K562 (cell line): ENCODE data around the gene CFAP92. TPM values are rescaled to one million over a fixed set of nuclear protein-coding genes. Genes with fewer than 3 reads are reported as not detected.

Experiments used
- ATAC-seq: fragments of 200-7000 bp; cut with Tn5 transposase; 3 replicates; pipeline ENCODE4 v1.9.1; 2020; ENCODE audit warnings: moderate library complexity
- BruUV-seq: library from RNA; stranded (reverse); fragments of 400-500 nt; replicated peaks from 2 replicates; lab custom pipeline; 2021; lab: Mats Ljungman, UMichigan
- CTCF ChIA-PET: fragments of 300-600 bp; formaldehyde crosslinking; extraction: SDS; loops from one replicate; lab custom pipeline; 2021; ENCODE audit warnings: low intra/inter-chr PET ratio; lab: Yijun Ruan, JAX
- POLR2A ChIA-PET: fragments of 300-600, 350-650 bp; sonication (Branson Sonifier 250); formaldehyde crosslinking; extraction: SDS; loops from one replicate; lab custom pipeline; 2021; ENCODE audit warnings: antibody characterized with exemption, inconsistent platforms; lab: Yijun Ruan, JAX
- DNase-seq, 4 experiments: peaks; one replicate each; pipeline versions ENCODE4 v3.0.0 to v3.0.0-alpha.2; 2011 to 2018; ENCODE audit warnings: low spot score in 3 of 4, mixed read lengths in 3 of 4; ENCODE audit errors: extremely low read depth in 1 of 4
- FAIRE-seq: peaks from 2 replicates; lab custom pipeline; 2011; peaks lifted over from hg19 to GRCh38; lab: Jason Lieb, UNC
- H2AFZ ChIP-seq: 2 replicates; pipeline ENCODE4 v1.6.0; 2011; ENCODE audit warnings: low read depth, low read length, control low read depth, inconsistent platforms
- H3K27ac ChIP-seq: fragments of 200-600 bp; 3 replicates; pipeline ENCODE4 v1.8.0; 2011; ENCODE audit warnings: low read depth, mild to moderate bottlenecking, control low read depth, inconsistent platforms, low read length, moderate library complexity, mixed read lengths; ENCODE audit errors: extremely low read depth
- H3K27me3 ChIP-seq, 2 experiments: fragments of 300-600 bp in 1 of 2; 2 replicates in 1 of 2; 3 replicates in 1 of 2; pipeline versions ENCODE4 v1.6.0 to v1.8.0; 2011; ENCODE audit warnings: inconsistent platforms in 2 of 2, low read length in 2 of 2, mild to moderate bottlenecking in 1 of 2, mixed read lengths in 1 of 2, moderate library complexity in 1 of 2; ENCODE audit not compliant: control insufficient read depth in 2 of 2, insufficient read depth in 2 of 2
- H3K36me3 ChIP-seq: fragments of 300-600 bp; 3 replicates; pipeline ENCODE4 v1.8.0; 2011; ENCODE audit warnings: mild to moderate bottlenecking, low read length, inconsistent platforms; ENCODE audit not compliant: control insufficient read depth, insufficient read depth
- H3K4me1 ChIP-seq, 2 experiments: fragments of 200-600 bp in 1 of 2; replicated peaks in 1 of 2; 2 replicates in 1 of 2; 3 replicates in 1 of 2; pipeline versions ENCODE4 v1.5.1 to v1.8.0; 2011; ENCODE audit warnings: inconsistent platforms in 2 of 2, low read length in 2 of 2, mild to moderate bottlenecking in 1 of 2, mixed read lengths in 1 of 2, moderate library complexity in 1 of 2; ENCODE audit not compliant: control insufficient read depth in 2 of 2, insufficient read depth in 2 of 2
- H3K4me2 ChIP-seq: 2 replicates; pipeline ENCODE4 v1.6.1; 2011; ENCODE audit warnings: low read length, control low read depth, inconsistent platforms, mixed read lengths; ENCODE audit not compliant: insufficient read depth
- H3K4me3 ChIP-seq: fragments of 200-600 bp; sonication (generic), shearing (Covaris generic); 2 replicates; pipeline ENCODE4 v1.5.1; 2016; ENCODE audit warnings: control low read depth, inconsistent platforms
- H3K79me2 ChIP-seq: fragments of 200-600 bp; 3 replicates; pipeline ENCODE4 v1.8.0; 2011; ENCODE audit warnings: low read length, inconsistent platforms; ENCODE audit not compliant: control insufficient read depth, insufficient read depth
- H3K9ac ChIP-seq, 2 experiments: 2 replicates each; pipeline versions ENCODE4 v1.6.0 to v1.6.1; 2011; ENCODE audit warnings: low read depth in 2 of 2, low read length in 2 of 2, control low read depth in 1 of 2, inconsistent platforms in 1 of 2, mild to moderate bottlenecking in 1 of 2, mixed read lengths in 1 of 2; ENCODE audit not compliant: insufficient read depth in 1 of 2
- H3K9me1 ChIP-seq: one replicate; pipeline ENCODE4 v1.6.0; 2011; ENCODE audit warnings: inconsistent platforms, mild to moderate bottlenecking, low read length, moderate library complexity; ENCODE audit not compliant: control insufficient read depth, insufficient read depth
- H3K9me3 ChIP-seq: replicated peaks from 2 replicates; pipeline ENCODE4 v1.5.1; 2011; ENCODE audit warnings: low read depth, low read length, inconsistent platforms; ENCODE audit not compliant: control insufficient read depth, insufficient read depth
- H4K20me1 ChIP-seq: replicated peaks from 2 replicates; pipeline ENCODE4 v1.6.1; 2011; ENCODE audit warnings: low read length, inconsistent platforms, mixed read lengths; ENCODE audit not compliant: control insufficient read depth, insufficient read depth
- EP400 ChIP-seq: fragments of 450-650 bp; IDR thresholded peaks from 2 replicates; pipeline ENCODE4 v1.6.1; 2017; ENCODE audit warnings: antibody characterized with exemption, mild to moderate bottlenecking, moderate library complexity
- ETV6 ChIP-seq, 3 experiments: fragments of 150-350 bp in 1 of 3; sonication (generic) in 1 of 3; formaldehyde crosslinking in 1 of 3; IDR thresholded peaks; 2 replicates each; pipeline versions ENCODE4 v1.6.1 to v1.8.0; 2014 to 2022; ENCODE audit warnings: borderline replicate concordance in 2 of 3, low read depth in 2 of 3, antibody characterized with exemption in 1 of 3, low read length in 1 of 3, mild to moderate bottlenecking in 1 of 3, missing genetic modification reagents in 1 of 3
- HDAC3 ChIP-seq: fragments of 450-650 bp; IDR thresholded peaks from 2 replicates; pipeline ENCODE4 v1.6.1; 2018; ENCODE audit warnings: borderline replicate concordance, mild to moderate bottlenecking, moderate library complexity; ENCODE audit not compliant: partially characterized antibody
- NCOA2 ChIP-seq, 2 experiments: fragments of 450-650 bp; IDR thresholded peaks; 2 replicates each; pipeline ENCODE4 v1.6.1; 2018; ENCODE audit warnings: mild to moderate bottlenecking in 2 of 2, moderate library complexity in 1 of 2; ENCODE audit not compliant: partially characterized antibody in 2 of 2
- PHF20 ChIP-seq: fragments of 450-650 bp; IDR thresholded peaks from 2 replicates; pipeline ENCODE4 v1.6.1; 2018; ENCODE audit not compliant: partially characterized antibody
- PPARD ChIP-seq: fragments of 250-450 bp; sonication (Bioruptor Pico); IDR thresholded peaks from 2 replicates; pipeline ENCODE4 v1.8.0; 2022; ENCODE audit warnings: inconsistent platforms, mild to moderate bottlenecking, moderate library complexity
- RBM15 ChIP-seq: fragments of 200-400 bp; formaldehyde crosslinking; IDR thresholded peaks from 2 replicates; pipeline ENCODE4 v1.6.1; 2018; ENCODE audit warnings: mild to moderate bottlenecking, low read length, moderate library complexity; ENCODE audit not compliant: insufficient read depth
- SMAD4 ChIP-seq: fragments of 250-450 bp; sonication (Bioruptor Pico); conservative IDR thresholded peaks from 2 replicates; pipeline ENCODE4 v1.8.0; 2021; ENCODE audit warnings: inconsistent platforms, mild to moderate bottlenecking, moderate library complexity
- ZBTB9 ChIP-seq: fragments of 450-650 bp; formaldehyde crosslinking; IDR thresholded peaks from 2 replicates; pipeline ENCODE4 v1.4.0; 2020; ENCODE audit warnings: mild to moderate bottlenecking, moderate library complexity
- ZNF668 ChIP-seq: fragments of 250-450 bp; sonication (Bioruptor Pico); IDR thresholded peaks from 2 replicates; pipeline ENCODE4 v1.8.0; 2022; ENCODE audit warnings: mild to moderate bottlenecking, inconsistent platforms
- ZNF77 ChIP-seq: fragments of 250-450 bp; sonication (Bioruptor Pico); IDR thresholded peaks from 2 replicates; pipeline ENCODE4 v1.5.0; 2020
- WGBS: fragments of 100-300 bp; shearing (Covaris generic); methylation state at CpG from one replicate; pipeline ENCODE4 v1.1.6; 2016; ENCODE audit warnings: low coverage, mixed read lengths; ENCODE audit not compliant: insufficient coverage; ENCODE audit errors: missing lambda C conversion rate; 5-methylcytosine and 5-hydroxymethylcytosine counted together
- in situ Hi-C: fragments of 300-500 bp; cut with MboI; formaldehyde crosslinking; loops from 4 replicates; pipeline ENCODE4 v1.15.0; 2018; ENCODE audit warnings: inconsistent platforms, mixed read lengths
- intact Hi-C: fragments of 100-400 bp; cut with micrococcal nuclease; formaldehyde crosslinking; loops from 2 replicates; pipeline ENCODE4 v1.14.2; 2022
- polyA plus RNA-seq, 8 experiments: library from polyadenylated mRNA; depleted of rRNA in 4 of 8; stranded (reverse) in 5 of 8; unstranded in 3 of 8; fragments of >200 nt; fragmentation: Nextera tagmentation in 2 of 8; fragmentation: Illumina TruSeq in 1 of 8; extraction: Ambion mirVana in 2 of 8; extraction: Trizol in 1 of 8; gene quantifications; 2 replicates each; pipeline versions ENCODE4 v1.2.1 to v1.2.3, GENCODE V29; 2011 to 2014; ENCODE audit warnings: inconsistent platforms in 1 of 8, missing spikeins in 1 of 8
- total RNA-seq, 7 experiments: library from RNA; depleted of rRNA in 6 of 7; stranded (reverse); fragments of >200 nt in 6 of 7; fragmentation: Illumina TruSeq in 2 of 7; extraction: Trizol in 2 of 7; gene quantifications; 2 replicates each; pipeline versions ENCODE4 v1.2.1 to v1.2.3, GENCODE V29; 2011 to 2021; ENCODE audit warnings: low replicate concordance in 1 of 7
- TF ChIP-seq, protein P1 (sequence below): fragments of 200-400 bp; formaldehyde crosslinking; IDR thresholded peaks from 2 replicates; pipeline ENCODE4 v1.6.1; 2017; ENCODE audit warnings: mild to moderate bottlenecking, low read depth, low read length, moderate library complexity
- TF ChIP-seq, protein P2 (sequence below): fragments of 450-650 bp; formaldehyde crosslinking; IDR thresholded peaks from 2 replicates; pipeline ENCODE4 v1.4.0; 2020; ENCODE audit warnings: mild to moderate bottlenecking, moderate library complexity
- TF ChIP-seq, protein P3 (sequence below): fragments of 450-650 bp; IDR thresholded peaks from 2 replicates; pipeline ENCODE4 v1.6.1; 2016; ENCODE audit warnings: low read depth, mild to moderate bottlenecking, moderate library complexity

Gene CFAP92
- total and polyA plus RNA-seq, 9 of the 15 experiments (the other 6 are each of a cell fraction or from before 2014, with no cell fraction given): 0.06 to 0.62 (median 0.36) TPM

- Histone ChIP-seq H2AFZ (peak overlapping the region; percentile 86), H3K9ac (peak overlapping the region; percentile 98), H3K4me1 (peaks cover 6 to 12% of the 10 kb centered on the region in 2 experiments; a peak in 3 of 5 replicates), H4K20me1 (no peaks in the 10 kb centered on the region), H3K9me3 (no peaks in the 10 kb centered on the region), H3K27ac (peak overlapping the region; percentile 89), H3K36me3 (peaks cover 40% of the 10 kb centered on the region; the same call in 2 of the 3 replicates), H3K4me3 (peak overlapping the region; percentile 74)
- in situ Hi-C loops: no loop called here
- WGBS: 0% methylated on average over 5 of the region's 6 CpGs
- intact Hi-C loops: loop anchor here (5.0 kb wide), 1 partner anchor 137 kb away; no protein-coding TSS in a partner anchor
- POLR2A ChIA-PET: interaction anchor here (0.7 to 2.0 kb wide), 5 partner anchors 9 to 160 kb away, joined by 3 to 8 read pairs (median 4); no protein-coding TSS in a partner anchor
- BruUV-seq: no TSS peak
- TF ChIP-seq HDAC3 (no peak), ETV6 (IDR thresholded peaks at IDR 0.05; ENCODE audit: borderline replicate concordance in 1 of 2, low read depth in 2 of 2, low read length in 1 of 2) (no peak), ETV6 (CRISPR knock-in tag; IDR thresholded peaks at IDR 0.05; ENCODE audit: borderline replicate concordance) (no peak), ZBTB9 (CRISPR knock-in tag) (no peak), NCOA2 (IDR thresholded peaks at IDR 0.05; ENCODE audit: partially characterized antibody in 2 of 2) (no peak), RBM15 (no peak), PPARD (CRISPR knock-in tag) (no peak), EP400 (no peak), SMAD4 (CRISPR knock-in tag) (no peak), ZNF668 (no peak), ZNF77 (CRISPR knock-in tag) (no peak), PHF20 (no peak)
- TF ChIP-seq, protein P1, sequence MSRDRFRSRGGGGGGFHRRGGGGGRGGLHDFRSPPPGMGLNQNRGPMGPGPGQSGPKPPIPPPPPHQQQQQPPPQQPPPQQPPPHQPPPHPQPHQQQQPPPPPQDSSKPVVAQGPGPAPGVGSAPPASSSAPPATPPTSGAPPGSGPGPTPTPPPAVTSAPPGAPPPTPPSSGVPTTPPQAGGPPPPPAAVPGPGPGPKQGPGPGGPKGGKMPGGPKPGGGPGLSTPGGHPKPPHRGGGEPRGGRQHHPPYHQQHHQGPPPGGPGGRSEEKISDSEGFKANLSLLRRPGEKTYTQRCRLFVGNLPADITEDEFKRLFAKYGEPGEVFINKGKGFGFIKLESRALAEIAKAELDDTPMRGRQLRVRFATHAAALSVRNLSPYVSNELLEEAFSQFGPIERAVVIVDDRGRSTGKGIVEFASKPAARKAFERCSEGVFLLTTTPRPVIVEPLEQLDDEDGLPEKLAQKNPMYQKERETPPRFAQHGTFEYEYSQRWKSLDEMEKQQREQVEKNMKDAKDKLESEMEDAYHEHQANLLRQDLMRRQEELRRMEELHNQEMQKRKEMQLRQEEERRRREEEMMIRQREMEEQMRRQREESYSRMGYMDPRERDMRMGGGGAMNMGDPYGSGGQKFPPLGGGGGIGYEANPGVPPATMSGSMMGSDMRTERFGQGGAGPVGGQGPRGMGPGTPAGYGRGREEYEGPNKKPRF: no peak
- TF ChIP-seq, protein P2, sequence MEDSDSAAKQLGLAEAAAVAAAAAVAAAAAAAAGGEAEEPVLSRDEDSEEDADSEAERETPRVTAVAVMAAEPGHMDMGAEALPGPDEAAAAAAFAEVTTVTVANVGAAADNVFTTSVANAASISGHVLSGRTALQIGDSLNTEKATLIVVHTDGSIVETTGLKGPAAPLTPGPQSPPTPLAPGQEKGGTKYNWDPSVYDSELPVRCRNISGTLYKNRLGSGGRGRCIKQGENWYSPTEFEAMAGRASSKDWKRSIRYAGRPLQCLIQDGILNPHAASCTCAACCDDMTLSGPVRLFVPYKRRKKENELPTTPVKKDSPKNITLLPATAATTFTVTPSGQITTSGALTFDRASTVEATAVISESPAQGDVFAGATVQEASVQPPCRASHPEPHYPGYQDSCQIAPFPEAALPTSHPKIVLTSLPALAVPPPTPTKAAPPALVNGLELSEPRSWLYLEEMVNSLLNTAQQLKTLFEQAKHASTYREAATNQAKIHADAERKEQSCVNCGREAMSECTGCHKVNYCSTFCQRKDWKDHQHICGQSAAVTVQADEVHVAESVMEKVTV (CRISPR knock-in tag): no peak
- TF ChIP-seq, protein P3, sequence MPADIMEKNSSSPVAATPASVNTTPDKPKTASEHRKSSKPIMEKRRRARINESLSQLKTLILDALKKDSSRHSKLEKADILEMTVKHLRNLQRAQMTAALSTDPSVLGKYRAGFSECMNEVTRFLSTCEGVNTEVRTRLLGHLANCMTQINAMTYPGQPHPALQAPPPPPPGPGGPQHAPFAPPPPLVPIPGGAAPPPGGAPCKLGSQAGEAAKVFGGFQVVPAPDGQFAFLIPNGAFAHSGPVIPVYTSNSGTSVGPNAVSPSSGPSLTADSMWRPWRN: no peak
- TF ChIP-seq, all 486 proteins: peak for 0
- peaks cover 61% of the 10 kb centered on the region for H3K79me2 ChIP-seq
- H3K27me3 ChIP-seq: no peaks in the 10 kb centered on the region
- CTCF ChIA-PET: no interaction called here
- FAIRE-seq: no peak
- ATAC-seq: peak; percentile 43
- peak overlapping the region; percentile 95 for H3K4me2 ChIP-seq
- H3K9me1 ChIP-seq: no peaks in the 10 kb centered on the region
- DNase-seq: no peak
Measured at GRCh38 chr3:128879991-128880390, 113.9 kb downstream of the CFAP92 start.
